HL-60/S4 treated with phorbol 12-myristate 13-acetate at 8.2 ng/mL for 4 days and 3 days (cell line): ENCODE measurements around the gene CTNS.

Experiments
- in situ Hi-C: fragments of 300-500 bp; cut with MboI; formaldehyde crosslinking; loops from 2 replicates; pipeline ENCODE4 v1.15.0; 2022; ENCODE audit warnings: low sequenced_read_pairs

Gene CTNS

DNA sequence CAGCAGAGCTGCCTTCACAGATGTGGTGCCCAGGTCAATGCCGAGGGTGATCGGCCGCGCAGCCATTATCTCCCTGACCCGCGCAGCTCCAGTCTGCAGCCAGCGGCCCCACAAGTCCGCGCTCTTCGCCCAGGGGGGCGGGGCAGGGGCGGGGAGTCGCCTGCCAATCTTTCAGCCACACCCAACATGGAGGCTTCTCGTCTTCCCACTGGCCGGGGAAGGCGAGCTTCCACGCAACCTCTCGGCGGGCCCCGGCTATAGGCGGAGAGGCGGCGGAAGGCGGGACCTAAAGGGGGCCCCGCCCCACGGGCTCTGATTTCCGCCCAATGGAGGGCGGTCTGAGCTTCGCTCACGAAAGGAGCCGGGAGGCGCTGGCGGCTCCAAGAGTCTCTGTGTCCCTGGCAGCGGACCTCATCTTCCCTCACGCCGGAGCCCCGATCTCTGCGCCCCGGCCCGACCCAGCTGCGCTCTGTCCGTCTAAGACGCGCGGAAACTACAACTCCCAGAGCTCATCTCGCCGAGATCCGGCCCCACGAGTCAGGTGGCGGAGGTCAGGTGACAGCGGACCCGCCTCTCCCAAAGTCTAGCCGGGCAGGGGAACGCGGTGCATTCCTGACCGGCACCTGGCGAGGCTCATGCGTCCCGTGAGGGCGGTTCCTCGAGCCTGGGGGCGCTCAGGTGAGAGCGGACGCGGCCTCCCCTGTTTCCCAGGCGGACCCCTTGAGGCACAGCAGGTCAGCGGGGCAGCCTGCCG is at the start of gene CTNS, which contains the start of gene SHPK:
TSS of gene CTNS (plus strand) at position 607 of the 754 bp plus-strand sequence. CDS start 3,447 bp downstream, outside the sequence.
TSS of gene SHPK (minus strand) at position 97 of the 754 bp plus-strand sequence. CDS start at position 66, 31 bp downstream.
- in situ Hi-C loops, result no loop called here

- in situ Hi-C loops, result no loop called here
Observed at GRCh38 chr17:3589784-3590183, 46.8 kb upstream of the CTNS start.

- in situ Hi-C loops, result no loop called here
Observed at GRCh38 chr17:3590231-3590630, 46.3 kb upstream of the CTNS start.

DNA sequence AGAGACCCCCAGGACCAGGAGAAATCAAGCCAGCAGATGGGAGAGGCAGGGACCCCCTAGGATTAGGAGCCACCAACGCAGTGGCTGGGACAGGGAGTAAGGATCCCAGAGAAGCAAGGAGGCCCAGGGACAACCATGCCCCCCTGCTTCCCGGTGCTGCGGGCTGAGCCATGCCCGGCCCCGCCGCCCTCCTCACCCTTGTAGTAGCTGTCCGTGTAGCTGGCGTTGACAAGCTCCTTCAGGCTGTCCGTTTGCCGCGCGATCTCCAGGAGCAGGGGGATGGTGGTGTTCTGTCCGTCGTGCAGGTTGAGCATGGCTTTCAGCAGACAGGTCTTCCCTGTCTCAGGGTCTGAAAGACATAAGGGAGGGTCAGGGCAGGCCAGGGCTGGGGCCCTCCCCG is 45.8 kb upstream of the CTNS start:
- in situ Hi-C loops, result no loop called here

- in situ Hi-C loops, result no loop called here
Observed at GRCh38 chr17:3592216-3592860, 44.2 kb upstream of the CTNS start.

GRCh38 chr17:3593384-3593783 is 43.2 kb upstream of the CTNS start:
- in situ Hi-C loops, result no loop called here

GRCh38 chr17:3594051-3594800 is 42.3 kb upstream of the CTNS start:
- in situ Hi-C loops, result no loop called here

DNA sequence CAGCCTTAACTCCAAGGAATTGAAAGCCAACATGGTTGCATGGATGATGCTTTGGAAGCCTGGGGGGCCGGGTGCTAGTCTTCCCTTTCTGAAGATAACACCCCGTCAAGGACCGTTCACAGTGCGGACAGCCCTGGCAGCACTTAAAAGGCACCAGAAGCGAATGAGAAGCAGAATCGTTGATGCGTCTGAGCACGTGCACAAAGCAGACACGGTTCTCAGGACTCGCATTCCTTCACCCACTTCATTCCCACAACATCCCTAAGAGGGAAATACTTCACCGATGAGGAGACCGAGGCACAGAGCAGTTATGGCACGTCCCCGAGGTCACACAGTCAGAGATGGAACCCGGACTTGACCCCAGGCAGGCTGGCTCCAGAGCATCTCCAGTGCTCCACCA is 41.6 kb upstream of the CTNS start:
- in situ Hi-C loops, result no loop called here

DNA sequence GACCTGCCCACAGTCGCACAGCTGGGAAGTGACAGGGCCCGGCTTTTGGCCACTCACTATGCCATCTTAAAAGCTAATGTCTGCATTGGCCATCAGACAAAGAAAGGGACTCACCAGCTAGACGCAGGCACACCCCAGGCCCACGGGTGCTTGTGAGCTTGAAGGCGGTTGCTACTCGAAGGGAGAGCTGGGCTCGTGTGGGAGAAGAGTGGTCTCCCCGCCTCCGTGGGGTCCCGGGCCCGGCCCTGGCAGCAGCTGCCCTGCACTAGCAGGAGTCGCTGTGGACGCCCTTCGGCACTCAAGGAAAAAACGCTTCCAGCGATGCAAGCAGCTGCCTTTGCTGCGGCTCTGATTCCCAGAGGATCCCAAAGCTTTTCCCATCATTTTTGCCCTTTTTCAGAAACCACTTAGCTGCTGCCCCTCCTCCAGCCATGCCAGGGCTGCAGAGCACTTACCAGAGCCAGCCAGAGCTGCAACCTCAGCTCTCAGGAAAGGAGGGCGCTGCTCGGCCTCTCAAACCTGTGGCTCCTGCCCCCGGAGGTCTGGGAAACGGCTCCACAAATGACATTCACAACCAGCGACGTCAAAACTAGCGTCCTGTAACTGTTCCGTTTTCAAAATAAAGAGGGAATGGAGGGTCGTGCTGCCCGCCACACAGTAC is 39.6 kb upstream of the CTNS start:
- in situ Hi-C loops, result no loop called here

DNA sequence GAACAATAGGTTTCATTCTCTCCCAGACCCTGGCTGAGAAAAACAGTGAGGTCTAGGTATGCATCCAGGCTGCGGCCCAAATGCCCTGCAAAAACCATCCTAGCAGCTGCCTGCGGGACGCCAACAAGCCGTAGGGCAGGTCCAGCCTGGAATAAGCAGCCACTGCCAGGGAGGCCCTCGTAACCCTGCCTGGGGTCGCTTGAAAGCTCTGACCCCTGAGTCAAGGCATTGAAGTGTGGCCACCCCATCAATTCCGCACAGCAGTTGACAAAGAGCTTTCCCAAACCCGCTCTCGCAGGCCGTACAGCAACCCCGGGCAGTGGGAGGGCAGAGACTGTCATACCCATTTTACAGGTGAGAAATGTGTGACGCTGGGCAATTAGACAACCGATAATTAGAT is 38.5 kb upstream of the CTNS start:
- in situ Hi-C loops, result no loop called here

GRCh38 chr17:3600529-3601205 is 35.9 kb upstream of the CTNS start:
- in situ Hi-C loops, result no loop called here

GRCh38 chr17:3602499-3602898 is 34.1 kb upstream of the CTNS start:
- in situ Hi-C loops, result no loop called here

- in situ Hi-C loops, result no loop called here
Observed at GRCh38 chr17:3603119-3603869, 33.3 kb upstream of the CTNS start.

DNA sequence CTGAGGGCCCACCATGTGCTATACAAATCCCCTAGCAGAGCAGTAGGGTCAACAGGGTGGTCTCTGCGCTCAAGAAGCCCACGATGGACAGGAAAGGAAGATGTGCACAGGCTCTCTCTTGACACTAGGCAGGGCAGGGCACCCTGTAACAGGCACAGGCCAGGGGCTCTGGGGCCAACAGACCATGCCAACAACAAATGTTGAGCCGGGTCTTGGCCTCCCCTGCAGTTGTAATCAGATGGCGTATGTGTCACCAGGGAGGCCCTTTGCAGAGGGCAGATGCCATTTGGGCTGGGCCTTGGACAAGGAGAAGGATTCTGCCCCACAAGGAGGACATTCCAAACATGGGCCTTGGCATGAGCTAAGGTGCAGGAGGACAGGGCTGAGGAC is 32.7 kb upstream of the CTNS start:
- in situ Hi-C loops, result no loop called here

GRCh38 chr17:3609689-3610088 is 26.9 kb upstream of the CTNS start:
- in situ Hi-C loops, result no loop called here

DNA sequence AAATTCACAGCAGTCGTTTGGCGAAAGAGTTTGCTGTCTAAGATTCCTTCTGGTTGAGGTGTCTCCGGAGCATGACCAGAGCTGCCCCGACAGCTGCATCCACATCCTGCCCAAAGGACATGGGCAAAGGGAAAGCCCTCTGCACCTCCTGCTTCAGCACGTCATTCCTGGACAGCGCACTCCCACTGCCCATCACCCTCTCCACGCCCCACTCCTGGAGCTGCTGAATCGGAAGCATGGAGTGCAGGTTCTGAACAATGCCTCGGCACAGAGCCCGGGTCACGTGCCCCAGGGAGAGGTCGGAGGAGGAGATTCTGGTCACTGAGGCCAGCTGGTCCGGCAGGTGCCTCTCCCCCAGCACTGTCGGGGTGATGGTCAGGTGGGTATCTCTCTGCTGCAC is 26.0 kb upstream of the CTNS start:
- in situ Hi-C loops, result no loop called here

DNA sequence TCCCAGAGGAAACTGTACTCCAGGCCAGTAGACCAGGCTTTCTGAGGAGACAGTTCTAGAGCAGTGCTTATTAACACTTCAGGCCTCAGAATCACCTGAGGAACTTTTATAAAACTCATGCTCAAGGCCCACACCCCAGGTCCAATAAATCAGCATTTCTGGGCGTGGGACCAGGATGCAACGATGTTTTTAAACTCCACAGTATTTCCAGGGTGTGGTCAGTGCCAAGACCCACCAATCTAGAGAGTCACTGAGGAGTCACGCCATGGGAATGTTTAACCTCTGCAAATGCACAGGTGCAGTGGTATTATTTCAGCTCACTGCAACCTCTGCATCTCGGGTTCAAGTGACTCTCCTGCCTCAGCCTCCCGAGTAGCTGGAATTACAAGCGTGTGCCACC is 23.4 kb upstream of the CTNS start:
- in situ Hi-C loops, result no loop called here

DNA sequence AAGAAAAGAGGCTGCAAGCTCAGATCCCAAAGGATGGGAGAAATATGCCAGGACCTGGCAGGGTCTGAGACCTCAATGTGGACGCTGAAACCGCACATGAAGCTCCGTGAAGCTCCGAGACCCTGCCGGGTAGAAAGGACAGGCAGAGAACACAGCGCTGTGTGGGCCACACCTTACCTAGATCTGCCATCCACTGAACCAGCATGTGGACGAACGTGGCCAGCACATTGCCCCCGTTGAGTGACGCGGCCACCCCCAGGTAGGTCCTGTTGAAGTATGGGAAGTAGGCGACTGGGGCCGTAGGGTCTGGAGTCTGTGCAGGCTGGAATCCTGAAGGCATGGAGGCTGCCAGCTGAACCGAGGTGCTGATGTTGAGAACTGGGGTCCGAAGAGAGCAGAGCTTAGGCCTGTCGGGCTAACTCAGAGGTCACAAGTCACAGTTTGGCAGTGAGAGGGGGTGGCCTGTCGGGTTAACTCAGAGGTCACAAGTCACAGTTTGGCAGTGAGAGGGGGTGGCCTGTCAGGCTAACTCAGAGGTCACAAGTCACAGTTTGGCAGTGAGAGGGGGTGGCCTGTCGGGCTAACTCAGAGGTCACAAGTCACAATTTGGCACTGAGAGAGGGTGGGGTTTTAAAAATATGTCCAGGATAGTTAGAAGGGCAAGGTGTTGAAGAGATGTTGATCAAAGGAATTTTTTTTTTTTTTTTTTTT is 21.2 kb upstream of the CTNS start:
- in situ Hi-C loops, result no loop called here

- in situ Hi-C loops, result no loop called here
Observed at GRCh38 chr17:3621146-3621720, 15.3 kb upstream of the CTNS start.
